ENCODE measurements around the gene OR51F2. TPM values are rescaled to one million over a fixed set of nuclear protein-coding genes. Genes with fewer than 3 reads are reported as not detected.
"Not testable (repeated sequence)": the region's sequence is repeated elsewhere in the genome, so short reads cannot be mapped to it uniquely, and the experiment has no call there.

Gene OR51F2, protein sequence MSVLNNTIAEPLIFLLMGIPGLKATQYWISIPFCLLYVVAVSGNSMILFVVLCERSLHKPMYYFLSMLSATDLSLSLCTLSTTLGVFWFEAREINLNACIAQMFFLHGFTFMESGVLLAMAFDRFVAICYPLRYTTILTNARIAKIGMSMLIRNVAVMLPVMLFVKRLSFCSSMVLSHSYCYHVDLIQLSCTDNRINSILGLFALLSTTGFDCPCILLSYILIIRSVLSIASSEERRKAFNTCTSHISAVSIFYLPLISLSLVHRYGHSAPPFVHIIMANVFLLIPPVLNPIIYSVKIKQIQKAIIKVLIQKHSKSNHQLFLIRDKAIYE
- not detected in 2 replicates for total RNA-seq
- long read RNA-seq: 0 reads

DNA sequence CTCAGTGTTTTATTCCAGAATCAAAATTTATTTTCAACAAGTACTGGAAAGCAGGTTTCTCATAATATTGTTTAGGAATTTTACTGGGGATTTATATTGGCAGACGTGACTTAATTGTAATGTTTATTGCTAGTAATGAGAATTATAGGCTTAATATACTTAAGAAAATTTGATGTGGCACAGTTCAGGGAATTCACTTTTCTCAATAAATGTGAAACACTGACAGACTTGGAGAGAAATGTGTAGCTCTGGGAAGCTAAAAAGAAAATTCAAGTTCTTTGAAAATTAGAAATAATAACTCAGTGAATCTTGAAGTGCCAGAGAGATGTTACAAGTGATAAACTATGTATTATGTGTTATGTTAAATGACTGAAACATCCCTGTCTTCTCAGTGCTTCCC is at the start of gene OR51F2:
Gene OR51F2 (plus strand): TSS at position 301 of the 400 bp plus-strand sequence. CDS start 101 bp downstream, outside the sequence.
- H3K27ac Mint-ChIP-seq: no peak within 1 kb of the TSS
- H3K36me3 Mint-ChIP-seq (ENCODE audit: insufficient read depth): no peaks in the 10 kb centered on the region
- H3K4me1 Mint-ChIP-seq (ENCODE audit: low read depth): peaks cover 1% of the 10 kb centered on the region
- DNase-seq (ENCODE audit: low spot score, unreplicated experiment): no peak
- TF ChIP-seq, protein P1, sequence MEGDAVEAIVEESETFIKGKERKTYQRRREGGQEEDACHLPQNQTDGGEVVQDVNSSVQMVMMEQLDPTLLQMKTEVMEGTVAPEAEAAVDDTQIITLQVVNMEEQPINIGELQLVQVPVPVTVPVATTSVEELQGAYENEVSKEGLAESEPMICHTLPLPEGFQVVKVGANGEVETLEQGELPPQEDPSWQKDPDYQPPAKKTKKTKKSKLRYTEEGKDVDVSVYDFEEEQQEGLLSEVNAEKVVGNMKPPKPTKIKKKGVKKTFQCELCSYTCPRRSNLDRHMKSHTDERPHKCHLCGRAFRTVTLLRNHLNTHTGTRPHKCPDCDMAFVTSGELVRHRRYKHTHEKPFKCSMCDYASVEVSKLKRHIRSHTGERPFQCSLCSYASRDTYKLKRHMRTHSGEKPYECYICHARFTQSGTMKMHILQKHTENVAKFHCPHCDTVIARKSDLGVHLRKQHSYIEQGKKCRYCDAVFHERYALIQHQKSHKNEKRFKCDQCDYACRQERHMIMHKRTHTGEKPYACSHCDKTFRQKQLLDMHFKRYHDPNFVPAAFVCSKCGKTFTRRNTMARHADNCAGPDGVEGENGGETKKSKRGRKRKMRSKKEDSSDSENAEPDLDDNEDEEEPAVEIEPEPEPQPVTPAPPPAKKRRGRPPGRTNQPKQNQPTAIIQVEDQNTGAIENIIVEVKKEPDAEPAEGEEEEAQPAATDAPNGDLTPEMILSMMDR (IDR thresholded peaks at IDR 0.05; ENCODE audit: unreplicated experiment): no peak
- H3K27me3 Mint-ChIP-seq: no peaks in the 10 kb centered on the region
- H3K4me3 Mint-ChIP-seq (ENCODE audit: low read depth): no peak within 1 kb of the TSS
- H3K9me3 Mint-ChIP-seq (ENCODE audit: low read depth): no peaks in the 10 kb centered on the region

DNA sequence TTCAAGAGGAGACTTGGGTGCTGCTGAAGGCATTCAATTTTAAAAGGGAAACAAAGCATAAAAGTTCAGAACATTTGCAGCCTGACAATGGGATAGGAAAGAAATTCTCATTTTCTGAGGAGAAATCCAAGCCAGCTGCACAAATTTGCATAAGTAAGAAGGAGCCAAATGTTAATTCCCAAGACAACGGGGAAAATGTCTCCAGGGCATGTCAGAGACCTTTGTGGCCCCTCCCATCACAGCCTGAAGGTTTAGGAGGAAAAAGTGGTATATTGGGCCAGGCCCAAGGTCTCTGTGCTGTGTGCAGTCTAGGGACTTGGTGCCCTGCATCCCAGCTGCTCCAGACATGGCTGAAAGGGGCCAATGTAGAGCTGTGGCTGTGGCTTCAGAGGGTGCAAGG is 38.7 kb upstream of the OR51F2 start:
- H3K27me3 Mint-ChIP-seq: no peaks in the 10 kb centered on the region
- no peak for DNase-seq (ENCODE audit: low spot score, unreplicated experiment)
- no peak overlapping the region for H3K27ac Mint-ChIP-seq
- TF ChIP-seq, protein P1 (IDR thresholded peaks at IDR 0.05; ENCODE audit: unreplicated experiment): no peak
- peaks cover 17% of the 10 kb centered on the region for H3K9me3 Mint-ChIP-seq (ENCODE audit: low read depth)
- H3K36me3 Mint-ChIP-seq (ENCODE audit: insufficient read depth): no peaks in the 10 kb centered on the region
- no peak overlapping the region for H3K4me3 Mint-ChIP-seq (ENCODE audit: low read depth)
- no peaks in the 10 kb centered on the region for H3K4me1 Mint-ChIP-seq (ENCODE audit: low read depth)

DNA sequence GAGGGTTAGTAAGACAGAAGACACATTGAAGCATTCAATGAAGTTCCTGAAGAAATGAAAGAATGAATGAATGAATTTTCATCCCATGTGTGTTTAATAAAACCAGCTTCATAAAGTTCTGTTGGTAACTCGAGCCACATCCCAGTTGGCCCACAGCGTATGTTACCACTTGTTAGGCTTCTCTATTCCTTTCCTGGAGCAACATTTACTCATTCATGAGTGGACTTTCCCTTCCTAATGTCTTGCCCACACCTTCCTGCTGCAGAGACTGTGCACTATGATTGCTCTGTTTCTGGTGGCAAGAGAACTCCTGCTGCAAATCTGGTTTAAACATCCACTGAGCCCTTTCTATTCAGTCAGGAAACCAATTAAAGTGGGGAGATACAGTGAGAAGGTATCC is 23.9 kb upstream of the OR51F2 start:
- H3K36me3 Mint-ChIP-seq (ENCODE audit: insufficient read depth): peaks cover 2% of the 10 kb centered on the region
- DNase-seq (ENCODE audit: low spot score, unreplicated experiment): no peak
- H3K4me3 Mint-ChIP-seq (ENCODE audit: low read depth): no peak overlapping the region
- H3K9me3 Mint-ChIP-seq (ENCODE audit: low read depth): peaks cover 15% of the 10 kb centered on the region
- H3K27me3 Mint-ChIP-seq: no peaks in the 10 kb centered on the region
- TF ChIP-seq, protein P1 (IDR thresholded peaks at IDR 0.05; ENCODE audit: unreplicated experiment): no peak
- no peak overlapping the region for H3K27ac Mint-ChIP-seq
- peaks cover 14% of the 10 kb centered on the region for H3K4me1 Mint-ChIP-seq (ENCODE audit: low read depth)

DNA sequence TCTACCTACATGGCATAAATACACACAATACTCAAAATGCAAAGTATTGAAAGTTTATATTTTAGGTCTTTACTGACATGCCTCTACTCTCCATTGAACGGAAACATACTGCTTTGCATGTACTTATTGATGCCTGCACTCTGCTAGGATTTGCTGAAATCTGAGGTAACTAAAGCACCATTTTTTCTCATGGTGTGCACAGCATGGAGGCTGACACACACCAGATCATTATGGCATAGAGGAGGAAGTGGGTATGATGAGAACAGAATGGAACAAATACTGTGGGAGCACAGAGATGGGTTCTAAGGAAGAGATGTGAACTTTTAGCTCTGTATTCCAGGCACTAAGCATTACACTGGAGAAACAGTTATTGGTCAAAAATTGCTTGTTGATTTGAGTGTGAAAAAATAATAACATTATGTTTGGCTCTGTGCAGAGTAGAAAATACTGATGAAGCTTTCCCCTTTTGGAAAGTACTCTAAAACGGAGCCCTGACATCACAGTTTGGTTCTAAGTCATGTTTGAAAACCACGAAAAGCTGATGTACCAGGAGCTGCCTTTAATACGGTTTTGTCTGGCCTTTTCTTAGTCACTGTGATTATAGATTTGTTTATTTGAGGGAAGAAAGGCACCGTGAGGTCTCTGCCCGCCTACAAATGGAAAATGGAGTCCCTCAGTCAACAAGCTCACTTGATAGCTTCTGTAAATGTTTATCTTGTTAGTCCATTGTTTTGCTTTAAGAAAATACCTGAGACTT is 22.5 kb upstream of the OR51F2 start:
- TF ChIP-seq, protein P1 (IDR thresholded peaks at IDR 0.05; ENCODE audit: unreplicated experiment): no peak
- Mint-ChIP-seq H3K4me3 (ENCODE audit: low read depth) (no peak overlapping the region), H3K4me1 (ENCODE audit: low read depth) (peaks cover 12% of the 10 kb centered on the region), H3K36me3 (ENCODE audit: insufficient read depth) (peaks cover 2% of the 10 kb centered on the region), H3K27ac (no peak overlapping the region), H3K9me3 (ENCODE audit: low read depth) (peaks cover 15% of the 10 kb centered on the region), H3K27me3 (no peaks in the 10 kb centered on the region)
- no peak for DNase-seq (ENCODE audit: low spot score, unreplicated experiment)

DNA sequence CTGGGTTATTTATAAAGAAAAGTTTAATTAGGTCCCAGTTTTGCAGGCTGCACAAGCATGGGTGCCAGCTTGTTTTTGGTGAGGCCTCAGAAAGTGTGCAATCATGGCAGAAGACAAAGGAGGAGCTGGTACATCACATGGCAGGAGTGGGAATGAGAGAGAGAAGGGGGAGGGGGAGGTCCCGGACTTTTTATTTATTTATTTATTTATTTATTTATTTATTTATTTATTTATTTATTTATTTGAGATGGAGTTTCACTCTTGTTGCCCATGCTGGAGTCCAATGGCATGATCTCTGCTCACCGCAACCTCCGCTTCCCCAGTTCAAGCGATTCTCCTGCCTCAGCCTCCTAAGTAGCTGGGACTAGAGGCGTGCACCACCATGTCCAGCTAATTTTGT is 19.8 kb upstream of the OR51F2 start:
- not testable (repeated sequence) for H3K4me3 Mint-ChIP-seq (ENCODE audit: low read depth); H3K36me3 Mint-ChIP-seq (ENCODE audit: insufficient read depth); DNase-seq (ENCODE audit: low spot score, unreplicated experiment); H3K27me3 Mint-ChIP-seq; H3K27ac Mint-ChIP-seq; H3K4me1 Mint-ChIP-seq (ENCODE audit: low read depth)
- peaks cover 15% of the 10 kb centered on the region for H3K9me3 Mint-ChIP-seq (ENCODE audit: low read depth)
